Dendritic cell treated with granulocyte-macrophage colony-stimulating factor and Interleukin-4, amounts not matched to agents 40 ng/mL and 50 ng/mL, for 4 days (primary cell): Measurements from ENCODE around the gene CLEC3A.
"Not testable (repeated sequence)": the region's sequence is repeated elsewhere in the genome, so short reads cannot be mapped to it uniquely, and the experiment has no call there.

ENCODE experiments used
- H3K27ac Mint-ChIP-seq: one replicate; pipeline ENCODE4 v1.8.0; 2022; ENCODE audit warnings: mild to moderate bottlenecking, mixed read lengths
- H3K27me3 Mint-ChIP-seq: one replicate; pipeline ENCODE4 v1.8.0; 2022; ENCODE audit warnings: mild to moderate bottlenecking, mixed read lengths
- H3K36me3 Mint-ChIP-seq: one replicate; pipeline ENCODE4 v1.8.0; 2022; ENCODE audit warnings: low read depth, mixed read lengths
- H3K4me1 Mint-ChIP-seq: one replicate; pipeline ENCODE4 v1.8.0; 2022; ENCODE audit warnings: low read depth, mixed read lengths
- H3K4me3 Mint-ChIP-seq: one replicate; pipeline ENCODE4 v1.8.0; 2022; ENCODE audit warnings: mild to moderate bottlenecking, moderate library complexity, mixed read lengths
- H3K9me3 Mint-ChIP-seq: one replicate; pipeline ENCODE4 v1.8.0; 2022; ENCODE audit warnings: mixed read lengths
- intact Hi-C: fragments of 100-400 bp; cut with micrococcal nuclease; formaldehyde crosslinking; loops from one replicate; pipeline ENCODE4 v1.15.0; 2022

Gene CLEC3A

DNA sequence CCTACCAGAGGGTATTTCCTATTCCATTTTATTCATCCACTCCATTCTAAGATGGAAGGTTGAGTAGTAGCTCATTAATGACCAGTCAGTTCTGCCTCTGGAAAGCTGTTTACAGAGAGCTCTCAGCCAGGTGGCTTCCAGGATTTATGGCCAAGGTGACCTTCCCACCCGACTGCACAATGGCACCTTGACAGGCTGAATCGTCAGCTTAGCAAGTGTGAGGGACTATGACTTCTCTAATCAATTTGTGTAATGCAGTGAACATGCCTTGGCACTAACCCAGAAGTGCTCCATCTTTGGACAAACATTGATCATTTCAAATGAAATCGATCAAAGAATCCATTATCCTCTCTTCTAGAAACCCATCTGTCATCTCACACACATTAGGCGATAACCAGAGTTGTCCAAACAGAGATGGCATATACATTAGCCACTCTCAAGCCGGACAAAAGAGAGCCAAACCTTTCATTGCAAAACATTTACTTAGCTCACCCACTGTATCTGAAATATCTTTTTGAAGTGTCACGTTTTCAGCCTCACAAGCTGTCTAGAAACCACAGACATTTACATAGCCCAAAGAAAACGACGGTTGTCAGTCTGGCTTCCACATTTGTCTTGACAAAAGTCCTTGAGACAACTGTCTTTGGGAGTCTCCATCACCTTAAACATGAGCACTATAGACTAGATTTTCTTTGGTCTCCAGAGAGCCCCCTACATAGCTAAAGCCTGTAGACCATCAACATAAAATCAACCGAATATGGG, 35.6 kb downstream of the CLEC3A start:
- Mint-ChIP-seq H3K27ac (no peak overlapping the region), H3K36me3 (no peaks in the 10 kb centered on the region), H3K4me1 (no peaks in the 10 kb centered on the region), H3K9me3 (no peaks in the 10 kb centered on the region), H3K27me3 (peaks cover 1% of the 10 kb centered on the region), H3K4me3 (no peak overlapping the region)
- intact Hi-C loops, result no loop called here

DNA sequence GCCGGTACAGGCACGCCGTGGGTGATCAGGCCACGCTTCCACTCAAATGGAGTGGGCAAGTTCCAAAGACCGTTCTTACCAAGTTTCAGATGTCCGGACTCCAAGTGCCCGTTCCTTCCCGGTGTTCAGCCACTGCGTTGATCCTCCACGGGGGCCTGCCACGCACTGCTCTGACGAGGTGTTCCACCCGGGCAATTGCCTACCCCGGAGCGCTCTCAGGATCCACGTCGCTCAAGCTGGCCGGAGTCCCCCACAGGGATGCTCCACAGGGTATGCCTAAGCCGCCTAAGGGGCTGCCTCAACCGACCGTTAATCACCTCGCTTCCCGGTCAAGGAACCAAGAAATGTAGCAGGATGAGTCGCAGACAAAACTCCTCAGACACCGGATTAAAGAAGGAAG, 37.5 kb downstream of the CLEC3A start:
- intact Hi-C loops, H3K4me1 Mint-ChIP-seq, H3K27me3 Mint-ChIP-seq: not testable (repeated sequence)

DNA sequence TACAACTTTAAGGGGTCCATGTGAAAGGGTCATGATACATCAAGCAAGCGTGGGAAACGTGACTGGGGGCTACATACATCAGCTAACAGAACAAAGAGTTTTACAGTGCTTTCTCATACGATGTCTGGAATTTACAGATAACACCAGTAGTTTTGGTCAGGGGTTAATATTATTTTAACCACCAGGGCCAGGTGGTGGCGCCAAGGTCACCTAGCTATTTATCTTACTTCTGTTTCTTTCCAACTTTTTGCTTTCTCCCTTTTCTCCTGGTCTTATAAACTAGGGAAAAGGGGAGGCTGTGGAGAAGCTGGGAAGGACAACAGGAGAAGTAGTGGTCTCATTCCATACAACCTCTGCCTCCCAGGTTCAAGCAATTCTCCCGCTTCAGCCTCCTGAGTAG, 37.9 kb downstream of the CLEC3A start:
- no peaks in the 10 kb centered on the region for H3K9me3 Mint-ChIP-seq
- no peak overlapping the region for H3K27ac Mint-ChIP-seq
- H3K4me3 Mint-ChIP-seq, result no peak overlapping the region
- intact Hi-C loops, result no loop called here
- H3K27me3 Mint-ChIP-seq, result peaks cover 2% of the 10 kb centered on the region
- H3K36me3 Mint-ChIP-seq, result no peaks in the 10 kb centered on the region
- H3K4me1 Mint-ChIP-seq, result no peaks in the 10 kb centered on the region

More for the DNA sequence above, 37.5 kb downstream of the CLEC3A start:
- H3K27ac Mint-ChIP-seq, H3K9me3 Mint-ChIP-seq, H3K36me3 Mint-ChIP-seq, H3K4me3 Mint-ChIP-seq: not testable (repeated sequence)

- Mint-ChIP-seq H3K4me3 (no peak overlapping the region), H3K9me3 (no peaks in the 10 kb centered on the region), H3K4me1 (no peaks in the 10 kb centered on the region), H3K36me3 (no peaks in the 10 kb centered on the region), H3K27ac (no peak overlapping the region), H3K27me3 (peaks cover 2% of the 10 kb centered on the region)
- intact Hi-C loops, result no loop called here
These were observed 38.5 kb downstream of the CLEC3A start for GRCh38 chr16:78060809-78061208.

- no peaks in the 10 kb centered on the region for H3K4me1 Mint-ChIP-seq
- H3K27ac Mint-ChIP-seq, result no peak overlapping the region
- H3K27me3 Mint-ChIP-seq, result peaks cover 4% of the 10 kb centered on the region
- no peak overlapping the region for H3K4me3 Mint-ChIP-seq
- no peaks in the 10 kb centered on the region for H3K36me3 Mint-ChIP-seq
- H3K9me3 Mint-ChIP-seq, result no peaks in the 10 kb centered on the region
- intact Hi-C loops, result no loop called here
These were observed 43.0 kb downstream of the CLEC3A start for GRCh38 chr16:78065319-78065718.

DNA sequence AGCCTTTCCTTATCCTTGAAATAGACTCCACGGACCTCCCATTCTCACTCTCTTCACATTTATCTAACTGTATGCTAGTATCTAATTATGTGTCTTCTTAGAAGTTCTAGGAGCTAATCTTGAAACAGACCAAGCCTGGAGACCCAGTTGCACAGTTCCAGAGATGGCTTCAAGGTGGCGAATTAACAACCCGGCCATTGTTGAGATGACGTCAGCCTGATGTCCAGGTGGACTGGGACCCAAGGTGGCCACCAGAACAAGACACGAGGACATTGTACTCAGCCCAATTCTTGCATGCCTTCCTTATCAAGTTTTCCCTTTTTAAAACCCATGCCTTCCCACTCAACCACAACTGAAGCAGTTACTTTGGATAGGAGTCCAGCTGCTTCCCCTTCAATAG, 47.6 kb downstream of the CLEC3A start:
- no peaks in the 10 kb centered on the region for H3K4me1 Mint-ChIP-seq
- peaks cover 5% of the 10 kb centered on the region for H3K27me3 Mint-ChIP-seq
- H3K27ac Mint-ChIP-seq, result no peak overlapping the region
- no peaks in the 10 kb centered on the region for H3K36me3 Mint-ChIP-seq
- H3K9me3 Mint-ChIP-seq, result no peaks in the 10 kb centered on the region
- intact Hi-C loops, result no loop called here
- no peak overlapping the region for H3K4me3 Mint-ChIP-seq

- Mint-ChIP-seq H3K4me3 (no peak overlapping the region), H3K36me3 (no peaks in the 10 kb centered on the region), H3K27me3 (peaks cover 5% of the 10 kb centered on the region), H3K4me1 (no peaks in the 10 kb centered on the region), H3K27ac (no peak overlapping the region), H3K9me3 (no peaks in the 10 kb centered on the region)
- intact Hi-C loops, result no loop called here
These were observed 49.9 kb downstream of the CLEC3A start for GRCh38 chr16:78072275-78072674.

GRCh38 chr16:78075800-78076199, 53.5 kb downstream of the CLEC3A start:
- Mint-ChIP-seq H3K4me3 (no peak overlapping the region), H3K9me3 (no peaks in the 10 kb centered on the region), H3K36me3 (no peaks in the 10 kb centered on the region), H3K27me3 (peaks cover 7% of the 10 kb centered on the region), H3K27ac (no peak overlapping the region), H3K4me1 (no peaks in the 10 kb centered on the region)
- intact Hi-C loops, result no loop called here

GRCh38 chr16:78081341-78081740, 59.0 kb downstream of the CLEC3A start:
- H3K4me3 Mint-ChIP-seq, result no peak overlapping the region
- peaks cover 5% of the 10 kb centered on the region for H3K27me3 Mint-ChIP-seq
- intact Hi-C loops, result no loop called here

More at GRCh38 chr16:78081341-78081740, 59.0 kb downstream of the CLEC3A start:
- no peak overlapping the region for H3K27ac Mint-ChIP-seq
- no peaks in the 10 kb centered on the region for H3K4me1 Mint-ChIP-seq
- no peaks in the 10 kb centered on the region for H3K9me3 Mint-ChIP-seq
- H3K36me3 Mint-ChIP-seq, result no peaks in the 10 kb centered on the region
